ENCODE results near the gene ZDHHC23. TPM values are rescaled to one million over a fixed set of nuclear protein-coding genes. Genes with fewer than 3 reads are reported as not detected.

The ZDHHC23 gene
- polyA plus RNA-seq, 3 donors from 2014 or later = 0.08 to 0.63 (median 0.57) TPM

Other genes starting within 250 kb of the ZDHHC23 start
- 10 to 100 TPM; 58.0 to 80.1 (median 65.2) TPM for gene NAA50, start 201.8 kb upstream of the ZDHHC23 start, polyA plus RNA-seq
- gene ATP6V1A, start 201.0 kb upstream of the ZDHHC23 start, polyA plus RNA-seq = 10 to 100 TPM; 46.0 to 51.1 (median 46.1) TPM
- under 1 TPM; 0.45 to 0.93 (median 0.71) TPM for gene GRAMD1C, start 109.2 kb upstream of the ZDHHC23 start, polyA plus RNA-seq
- 1 to 10 TPM in 1 of 3 donors, under 1 TPM in 1, not detected in 1; 0.67 to 2.9 TPM for gene CCDC191, start 108.5 kb downstream of the ZDHHC23 start, polyA plus RNA-seq
- 10 to 100 TPM in 2 of 3 donors, 1 to 10 TPM in 1; 2.5 to 12.3 (median 12.0) TPM for gene QTRT2, start 108.7 kb downstream of the ZDHHC23 start, polyA plus RNA-seq
- gene DRD3, start 231.0 kb downstream of the ZDHHC23 start, polyA plus RNA-seq = under 1 TPM in 1 of 3 donors, not detected in 2; 0.20 TPM

Data from immature natural killer cell (primary cell).